HG02852 (cell line): ENCODE data around the gene FAH.

Experiments
- ATAC-seq: cut with Tn5 transposase; IDR thresholded peaks from one replicate; pipeline ENCODE4 v1.9.1; 2021; ENCODE audit warnings: mild to moderate bottlenecking, moderate library complexity; ENCODE audit not compliant: unreplicated experiment

FAH gene

DNA sequence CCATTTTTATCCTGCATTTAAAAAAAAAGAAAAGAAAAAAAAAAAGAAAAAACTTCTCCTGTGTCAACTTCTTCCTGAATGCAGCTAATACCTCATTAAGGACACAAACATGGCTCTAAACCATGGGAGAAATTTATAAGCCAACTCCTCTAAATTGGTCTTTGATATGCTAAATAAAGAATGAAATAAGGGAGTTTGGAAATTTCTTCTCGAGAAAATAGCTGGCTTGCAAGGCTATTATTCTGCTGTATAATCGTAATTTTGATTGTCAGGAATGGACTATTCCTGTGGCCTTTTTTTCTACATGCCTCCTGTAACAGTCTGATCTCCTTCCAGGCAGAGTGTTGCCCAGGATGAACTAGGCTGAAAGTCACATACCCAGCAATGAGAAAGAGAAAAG lies 78.6 kb downstream of the FAH start:
- no peak for ATAC-seq

DNA sequence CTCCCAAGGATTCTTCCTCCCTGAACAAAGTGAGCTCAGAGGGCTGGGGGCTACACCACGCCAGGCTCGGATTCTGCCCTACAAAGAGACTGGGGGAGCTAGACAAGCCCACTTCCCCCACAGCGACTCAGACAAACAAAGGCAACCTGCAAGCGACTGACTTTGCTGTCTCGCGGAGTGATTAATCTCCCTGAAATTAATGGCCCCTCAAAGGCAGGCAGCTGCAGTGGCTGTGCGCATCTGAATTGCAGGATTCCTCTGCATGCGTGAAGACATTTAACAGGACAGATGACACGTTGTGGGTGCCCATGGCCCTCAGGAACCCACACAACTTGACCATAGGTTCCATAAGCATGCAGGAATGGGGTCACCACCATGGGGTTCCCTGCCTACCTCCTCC lies 80.8 kb downstream of the FAH start:
- ATAC-seq = no peak

DNA sequence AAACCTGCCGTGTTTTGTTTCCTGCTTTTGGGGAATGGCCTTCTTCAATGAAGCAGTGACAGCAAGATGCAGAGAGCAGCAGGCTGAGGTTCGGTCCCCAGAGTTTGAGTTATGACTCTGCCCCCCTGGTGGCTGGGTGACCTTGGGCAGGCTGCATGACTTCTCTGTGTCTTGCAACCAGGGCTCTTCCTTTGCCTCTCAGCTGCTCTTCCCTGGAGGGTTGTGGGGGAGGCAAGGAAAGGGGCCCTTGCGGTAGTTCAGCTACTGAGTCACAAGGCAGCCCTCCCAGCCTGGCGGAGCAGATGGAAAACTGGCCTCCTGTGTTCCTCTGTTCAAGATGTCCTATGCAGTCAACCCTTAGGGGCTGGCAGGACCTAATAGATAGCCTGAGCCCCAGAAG lies 82.1 kb downstream of the FAH start:
- no peak for ATAC-seq
